NCI-H524 (cell line): ENCODE results near the gene ILF2.
A peak's percentile ranks its signal among the peaks of the same experiment; 100 is the strongest.
"Not testable (repeated sequence)": the region's sequence is repeated elsewhere in the genome, so short reads cannot be mapped to it uniquely, and the experiment has no call there.

Source experiments
- DNase-seq, 2 experiments: peaks; one replicate each; lab custom pipeline; 2025; lab: John Stamatoyannopoulos, UW

The ILF2 gene

GRCh38 chr1:153670859-153671627 lies at the start of gene ILF2:
Gene ILF2 (minus strand): TSS chr1:153670993. CDS start chr1:153670922, 71 bp downstream.
- peak; percentile 96 to 99 for DNase-seq

- DNase-seq = no peak
Observed at GRCh38 chr1:153717330-153717729, 46.5 kb upstream of the ILF2 start.

DNA sequence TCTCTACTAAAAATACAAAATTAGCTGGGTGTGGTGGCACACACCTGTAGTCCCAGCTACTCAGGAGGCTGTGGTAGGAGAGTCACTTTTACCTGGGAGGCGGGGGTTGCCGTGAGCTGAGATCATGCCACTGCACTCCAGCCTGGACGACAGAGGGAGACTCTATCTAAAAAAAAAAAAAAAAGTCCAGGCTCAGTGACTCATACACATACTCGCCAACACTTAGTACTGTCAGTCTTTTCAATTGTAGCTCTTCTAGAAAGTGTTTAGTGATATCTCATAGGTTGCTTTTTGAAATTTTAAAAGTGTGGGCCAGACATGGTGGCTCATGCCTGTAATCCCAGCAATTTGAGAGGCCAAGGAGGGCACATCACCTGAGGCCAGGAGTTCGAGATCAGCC lies 45.4 kb upstream of the ILF2 start:
- not testable (repeated sequence) for DNase-seq

- DNase-seq = no peak
Observed at GRCh38 chr1:153711026-153711425, 40.2 kb upstream of the ILF2 start.

- no peak for DNase-seq
Observed at GRCh38 chr1:153705484-153705883, 34.7 kb upstream of the ILF2 start.

- DNase-seq = no peak
Observed at GRCh38 chr1:153699768-153700167, 29.0 kb upstream of the ILF2 start.

GRCh38 chr1:153698923-153699714 lies 28.3 kb upstream of the ILF2 start:
- DNase-seq = no peak

- DNase-seq = no peak
Observed at GRCh38 chr1:153698020-153698922, 27.5 kb upstream of the ILF2 start.

DNA sequence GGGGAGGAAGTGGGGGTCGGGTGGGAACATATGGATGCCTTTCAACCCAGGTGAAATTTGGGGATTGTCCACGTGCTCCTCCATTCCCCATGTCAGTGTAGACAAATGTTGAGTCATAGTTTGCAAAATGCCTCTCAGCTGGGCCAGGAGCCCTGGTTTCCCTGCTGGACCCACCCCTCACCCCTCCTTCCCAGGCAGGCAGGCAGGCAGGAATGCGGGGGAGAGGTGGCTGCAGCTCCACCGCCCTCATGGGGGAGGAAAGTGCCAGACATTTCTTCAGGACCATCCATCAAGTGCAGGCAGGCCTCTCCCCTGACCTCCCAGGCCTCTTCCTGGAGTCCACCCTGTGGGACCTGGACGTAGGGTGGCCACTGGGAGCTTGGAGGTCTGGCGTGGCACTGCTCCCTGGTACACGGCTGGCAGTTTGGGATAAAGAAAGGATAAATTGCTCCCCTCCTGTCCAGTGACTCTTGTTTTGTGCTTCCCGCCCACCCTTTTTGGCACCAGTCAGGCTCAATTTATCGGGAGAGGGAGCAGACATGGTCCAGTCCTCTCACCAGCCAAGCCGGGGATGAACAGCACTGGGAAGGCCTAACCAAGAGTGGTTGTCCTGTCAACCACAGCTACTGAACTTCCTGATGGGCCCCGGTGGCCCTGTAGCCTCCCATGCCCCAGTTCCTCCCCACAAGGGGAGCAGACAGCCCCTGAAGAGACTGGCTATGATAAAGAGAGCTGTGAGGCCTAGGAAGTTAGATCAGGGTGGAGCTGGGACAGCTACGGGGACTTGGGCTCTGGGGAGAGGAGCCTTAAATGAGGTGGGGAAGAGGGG lies 26.6 kb upstream of the ILF2 start:
- DNase-seq = no peak

DNA sequence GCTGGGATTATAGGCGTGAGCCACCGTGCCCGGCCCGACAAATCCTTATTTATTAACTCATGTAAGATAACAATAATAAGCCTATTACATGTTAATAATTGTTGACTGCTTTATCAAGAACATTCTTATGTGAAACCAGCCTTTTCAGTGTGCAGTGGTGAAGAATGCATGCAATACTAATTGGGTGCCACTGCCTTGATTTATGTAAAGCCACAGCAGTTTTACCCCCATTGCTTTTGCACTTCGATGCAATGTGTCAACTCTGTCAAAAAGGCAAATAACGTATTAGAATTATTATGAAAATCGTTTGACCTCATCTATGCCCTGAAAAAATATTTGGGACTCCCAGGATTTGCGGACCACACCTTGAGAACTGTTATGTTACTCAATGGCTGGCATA lies 25.9 kb upstream of the ILF2 start:
- no peak for DNase-seq

DNA sequence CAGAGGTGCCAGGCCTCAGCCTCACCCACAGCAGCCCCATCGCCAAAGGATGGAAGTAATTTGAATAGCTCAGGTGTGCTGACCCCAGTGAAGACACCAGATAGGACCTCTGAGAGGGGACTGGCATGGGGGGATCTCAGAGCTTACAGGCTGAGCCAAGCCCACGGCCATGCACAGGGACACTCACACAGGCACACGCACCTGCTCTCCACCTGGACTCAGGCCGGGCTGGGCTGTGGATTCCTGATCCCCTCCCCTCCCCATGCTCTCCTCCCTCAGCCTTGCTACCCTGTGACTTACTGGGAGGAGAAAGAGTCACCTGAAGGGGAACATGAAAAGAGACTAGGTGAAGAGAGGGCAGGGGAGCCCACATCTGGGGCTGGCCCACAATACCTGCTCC lies 22.7 kb upstream of the ILF2 start:
- DNase-seq = no peak

- DNase-seq = no peak
Observed at GRCh38 chr1:153688736-153689328, 18.0 kb upstream of the ILF2 start.

DNA sequence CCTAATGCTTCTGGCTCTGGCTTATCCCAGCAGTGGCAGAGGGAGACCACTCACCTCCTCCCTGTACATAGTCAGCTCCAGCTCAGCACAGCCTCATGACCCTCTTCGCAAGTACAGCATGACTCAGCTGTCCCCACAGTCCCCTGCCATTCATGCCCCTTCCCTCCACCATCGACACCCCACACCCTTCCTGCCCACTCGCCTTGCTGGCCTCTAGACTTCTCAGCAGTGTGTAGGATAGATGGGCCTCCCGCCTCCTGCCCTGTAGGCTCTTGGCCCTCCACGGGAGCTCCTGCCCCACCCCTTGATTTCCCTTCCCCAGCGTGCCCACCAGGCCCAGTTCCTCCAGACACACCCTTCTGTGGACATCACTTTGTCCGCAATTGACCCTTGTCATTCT lies 17.5 kb upstream of the ILF2 start:
- no peak for DNase-seq

DNA sequence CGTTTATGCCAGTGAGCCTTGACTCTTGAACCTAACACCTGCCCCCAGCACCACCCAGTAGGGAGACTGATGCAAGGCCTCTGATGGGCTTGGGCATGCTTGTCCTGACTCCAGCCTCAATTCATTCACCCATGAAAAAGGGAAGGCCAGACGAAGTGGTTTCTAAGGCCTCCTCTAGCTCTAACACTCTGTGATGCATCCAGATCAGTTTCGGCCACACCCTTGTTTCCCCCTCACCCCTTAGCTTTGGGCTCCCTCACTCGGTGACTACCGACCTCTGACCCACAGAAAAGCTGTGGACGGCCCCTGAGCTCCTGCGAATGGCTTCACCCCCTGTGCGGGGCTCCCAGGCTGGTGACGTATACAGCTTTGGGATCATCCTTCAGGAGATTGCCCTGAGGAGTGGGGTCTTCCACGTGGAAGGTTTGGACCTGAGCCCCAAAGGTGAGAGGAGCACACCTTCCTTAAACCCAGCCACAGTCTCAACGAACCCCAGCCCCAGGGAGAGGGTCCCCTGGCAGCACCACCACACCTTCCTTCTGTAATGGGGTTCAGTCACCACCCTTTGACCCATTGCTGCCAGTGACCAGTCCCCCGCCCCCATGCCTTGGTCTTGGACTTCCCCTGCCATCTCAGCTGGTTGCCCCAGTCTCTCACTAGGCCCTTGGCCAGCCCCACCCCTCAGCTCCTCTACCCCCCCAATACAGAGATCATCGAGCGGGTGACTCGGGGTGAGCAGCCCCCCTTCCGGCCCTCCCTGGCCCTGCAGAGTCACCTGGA lies 16.7 kb upstream of the ILF2 start:
- no peak for DNase-seq

GRCh38 chr1:153685544-153686340 lies 14.9 kb upstream of the ILF2 start:
- no peak for DNase-seq

DNA sequence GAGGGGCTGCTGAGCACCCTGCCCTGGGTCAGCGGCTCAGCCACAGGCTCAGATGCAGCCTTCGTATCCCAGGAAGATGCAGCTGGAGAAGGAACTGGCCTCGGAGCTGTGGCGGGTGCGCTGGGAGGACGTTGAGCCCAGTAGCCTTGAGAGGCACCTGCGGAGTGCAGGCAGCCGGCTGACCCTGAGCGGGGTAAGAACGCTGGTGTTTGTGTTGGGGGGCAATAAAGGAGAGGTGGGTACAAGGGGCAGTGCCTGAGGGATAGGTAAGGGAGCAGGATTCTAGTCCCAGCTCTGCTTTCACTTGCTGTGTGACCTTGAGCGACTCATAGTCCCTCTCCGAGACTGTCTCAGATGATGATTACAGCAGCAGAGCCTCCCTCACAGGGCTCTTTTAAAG lies 14.1 kb upstream of the ILF2 start:
- no peak for DNase-seq

DNA sequence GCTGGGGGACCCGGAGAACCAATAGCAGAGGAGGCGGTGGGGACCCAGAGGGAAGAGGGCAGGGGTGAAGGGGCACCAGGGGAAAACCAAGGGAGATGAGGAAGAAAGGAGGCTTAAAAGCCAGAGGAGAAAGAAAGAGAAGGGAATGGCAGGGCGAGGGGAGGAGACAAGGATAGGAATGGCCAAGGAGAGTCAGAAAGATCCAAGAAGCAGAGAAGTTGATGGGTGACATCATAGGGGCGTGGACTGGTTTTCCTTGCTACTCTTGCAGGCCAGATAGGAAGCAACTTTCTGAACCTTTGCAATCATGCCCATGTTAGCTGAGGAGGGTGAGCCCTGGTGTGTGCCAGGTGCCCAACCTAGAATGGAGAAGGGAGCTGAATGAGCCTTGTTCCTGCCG lies 13.1 kb upstream of the ILF2 start:
- no peak for DNase-seq

GRCh38 chr1:153682730-153683129 lies 11.9 kb upstream of the ILF2 start:
- DNase-seq = no peak

DNA sequence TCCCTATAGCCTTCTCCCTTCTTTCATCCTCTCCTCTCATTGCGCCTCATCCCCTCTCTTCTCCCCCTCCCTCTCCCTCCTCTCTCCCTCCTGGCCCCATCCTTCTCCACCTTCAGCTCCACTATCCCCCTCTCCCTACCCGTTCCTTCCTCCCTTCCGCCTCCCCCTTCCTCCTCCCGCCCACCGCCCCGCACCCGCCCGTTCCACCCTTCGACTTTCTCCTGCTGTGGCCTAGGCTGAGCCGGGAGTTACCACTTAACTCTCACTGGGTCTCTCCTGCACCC lies 9.3 kb upstream of the ILF2 start:
- no peak for DNase-seq
